Caki2 (cell line): ENCODE data around the gene NUDC. TPM values are rescaled to one million over a fixed set of nuclear protein-coding genes. Genes with fewer than 3 reads are reported as not detected.
"Not testable (repeated sequence)": the region's sequence is repeated elsewhere in the genome, so short reads cannot be mapped to it uniquely, and the experiment has no call there.

Experiments used
- DNase-seq: peaks from one replicate; pipeline ENCODE4 v3.0.0-alpha.2; 2015; ENCODE audit warnings: low read depth
- in situ Hi-C: cut with HindIII; loops from 2 replicates; pipeline ENCODE4 v1.10.0; 2016; ENCODE audit warnings: low sequenced_read_pairs, low pct_unique_long_range_greater_than_20kb, mixed read lengths
- total RNA-seq: library from RNA; depleted of rRNA; stranded (reverse); fragments of >200 nt; shearing (Covaris generic); gene quantifications from 2 replicates; pipeline ENCODE4 v1.2.3, GENCODE V29; 2014; ENCODE audit warnings: low replicate concordance; rRNA removed

Gene NUDC
- 36.2 and 41.3 TPM in 2 replicates for total RNA-seq

GRCh38 chr1:26921540-26922430 is at the start of gene NUDC:
NUDC (plus strand) TSS chr1:26921743; CDS start chr1:26921849, 106 bp downstream.
- peak; percentile 94 for DNase-seq
- in situ Hi-C loops = no loop called here

GRCh38 chr1:26873097-26873496 is 48.4 kb upstream of the NUDC start:
- DNase-seq, in situ Hi-C loops: not testable (repeated sequence)

GRCh38 chr1:26874896-26875295 is 46.6 kb upstream of the NUDC start:
- in situ Hi-C loops = no loop called here
- no peak for DNase-seq

- in situ Hi-C loops = no loop called here
Measured at GRCh38 chr1:26877326-26877725, 44.2 kb upstream of the NUDC start.

GRCh38 chr1:26879793-26880192 is 41.8 kb upstream of the NUDC start:
- DNase-seq = no peak
- in situ Hi-C loops = no loop called here

More at GRCh38 chr1:26877326-26877725, 44.2 kb upstream of the NUDC start:
- DNase-seq = no peak

GRCh38 chr1:26881611-26882010 is 39.9 kb upstream of the NUDC start:
- in situ Hi-C loops, DNase-seq: not testable (repeated sequence)

- no peak for DNase-seq
- in situ Hi-C loops = no loop called here
Measured at GRCh38 chr1:26882696-26883463, 38.7 kb upstream of the NUDC start.

GRCh38 chr1:26887125-26887524 is 34.4 kb upstream of the NUDC start:
- DNase-seq = no peak
- in situ Hi-C loops = no loop called here

- in situ Hi-C loops = no loop called here
- no peak for DNase-seq
Measured at GRCh38 chr1:26888231-26888630, 33.3 kb upstream of the NUDC start.

- peak; percentile 74 for DNase-seq
- in situ Hi-C loops = no loop called here
Measured at GRCh38 chr1:26889551-26890466, 31.7 kb upstream of the NUDC start, which contains the start of gene GPN2. GPN2 (minus strand) TSS chr1:26890283; CDS start chr1:26890096, 187 bp downstream.

- in situ Hi-C loops = no loop called here
- no peak for DNase-seq
Measured at GRCh38 chr1:26890467-26890796, 31.1 kb upstream of the NUDC start.

DNA sequence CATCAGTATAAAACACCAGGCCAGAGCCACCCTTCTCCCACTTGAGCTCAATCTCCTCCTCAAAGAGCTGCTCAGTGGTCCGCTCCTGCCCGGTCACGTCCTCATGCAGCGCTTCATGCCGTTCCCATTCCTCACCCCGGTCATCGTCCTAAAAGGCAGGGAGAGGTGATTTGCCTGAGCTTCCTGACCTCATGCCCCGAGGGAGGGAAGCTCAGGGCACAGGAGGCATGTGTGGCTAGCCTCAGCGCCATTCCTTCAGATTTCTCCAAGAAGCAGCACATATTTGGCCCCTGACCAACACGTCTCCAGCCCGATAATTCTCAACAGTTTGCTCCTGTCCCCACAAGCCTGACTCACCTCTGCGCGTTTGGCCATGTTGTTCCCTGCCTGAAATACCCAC is 27.3 kb upstream of the NUDC start:
- DNase-seq = no peak
- in situ Hi-C loops = no loop called here

DNA sequence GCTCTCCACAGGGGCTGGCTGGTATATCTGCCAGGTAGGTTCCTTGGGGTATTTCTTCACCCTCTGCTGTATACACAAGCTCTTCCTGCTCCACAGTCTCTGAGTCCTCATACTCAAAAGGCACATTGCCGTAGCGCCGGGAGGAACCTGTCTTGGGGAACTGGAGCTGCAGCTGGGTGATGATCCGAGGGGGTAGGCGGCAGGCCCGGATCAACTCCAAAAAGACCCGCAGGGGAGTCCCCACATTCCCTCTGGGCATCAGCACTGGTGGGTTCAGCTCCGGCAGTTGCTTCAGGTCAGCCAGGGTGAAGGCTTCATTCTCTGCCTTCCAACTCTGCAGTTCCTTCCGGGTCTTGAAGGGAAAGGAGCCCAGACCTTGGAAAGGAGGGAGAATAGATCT is 24.2 kb upstream of the NUDC start:
- in situ Hi-C loops = no loop called here
- DNase-seq = no peak

- DNase-seq = peak; percentile 77
- in situ Hi-C loops = no loop called here
Measured at GRCh38 chr1:26900001-26900814, 21.3 kb upstream of the NUDC start, which contains the start of gene GPATCH3. GPATCH3 (minus strand) TSS chr1:26900467; CDS start chr1:26900442, 25 bp downstream.

- in situ Hi-C loops = no loop called here
Measured at GRCh38 chr1:26900815-26901511, 20.6 kb upstream of the NUDC start.

DNA sequence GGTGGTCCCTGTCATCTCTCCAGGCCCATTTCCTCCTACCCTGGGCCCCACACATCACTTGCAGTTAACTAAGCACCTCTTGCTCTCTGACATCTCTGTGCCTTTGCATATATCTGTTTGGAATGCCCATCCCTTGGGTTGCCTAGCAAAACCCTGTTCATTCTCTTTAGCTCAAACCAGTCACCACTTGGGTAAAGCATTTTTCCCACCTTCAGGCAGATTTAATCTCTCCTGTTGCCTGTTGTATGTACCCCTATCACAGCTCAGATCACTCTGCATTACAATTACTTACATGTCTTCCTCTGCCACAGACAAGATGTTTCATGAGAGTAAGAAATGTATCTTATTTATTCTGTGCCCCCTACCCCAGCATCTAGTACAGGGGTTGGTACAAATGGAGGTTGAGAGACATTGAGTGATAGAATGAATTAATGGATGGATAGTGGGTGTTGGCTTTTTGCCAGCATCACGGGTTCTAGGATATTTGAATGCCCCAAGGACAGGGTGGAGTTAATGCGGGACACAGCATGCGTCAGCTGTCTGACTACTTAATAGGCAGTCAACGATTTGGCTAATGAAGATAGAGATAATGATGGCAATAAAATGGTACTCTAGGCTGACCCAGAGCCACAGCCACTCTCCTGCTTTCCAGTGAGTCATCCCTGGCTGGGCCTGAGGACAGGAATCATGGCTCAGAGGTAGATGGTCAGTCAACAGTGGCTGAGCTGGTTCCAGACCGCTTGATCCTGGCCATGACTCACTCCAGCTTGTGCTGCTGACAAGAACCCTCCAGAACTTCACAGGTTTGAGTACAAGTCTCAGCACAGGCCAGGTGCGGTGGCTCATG is 14.2 kb upstream of the NUDC start:
- DNase-seq = peak; percentile 91
- in situ Hi-C loops = no loop called here

More at GRCh38 chr1:26900815-26901511, 20.6 kb upstream of the NUDC start:
- no peak for DNase-seq
